Caco-2 (cell line): ENCODE results near the gene TBC1D8. TPM values are rescaled to one million over a fixed set of nuclear protein-coding genes. Genes with fewer than 3 reads are reported as not detected.

Experiments used
- BruUV-seq: library from RNA; stranded (reverse); fragments of 400-500 nt; replicated peaks from 2 replicates; lab custom pipeline; 2021; lab: Mats Ljungman, UMichigan
- CTCF ChIA-PET: fragments of 300-600 bp; sonication (Branson Sonifier 250); formaldehyde crosslinking; loops from one replicate; lab custom pipeline; 2022; ENCODE audit warnings: antibody characterized with exemption; lab: Charles Lee
- POLR2A ChIA-PET: fragments of 300-600 bp; sonication (Branson Sonifier 250); formaldehyde crosslinking; loops from one replicate; lab custom pipeline; 2022; ENCODE audit warnings: antibody characterized with exemption; lab: Charles Lee
- DNase-seq, 2 experiments: peaks; one replicate each; pipeline versions ENCODE4 v3.0.0 to v3.0.0-alpha.2; 2020 to 2022
- H3K27me3 ChIP-seq: replicated peaks from 2 replicates; pipeline ENCODE4 v1.6.0; 2011; ENCODE audit warnings: low read length; ENCODE audit not compliant: control insufficient read depth, insufficient read depth
- H3K36me3 ChIP-seq: 2 replicates; pipeline ENCODE4 v1.5.1; 2011; ENCODE audit warnings: low read length; ENCODE audit not compliant: control insufficient read depth, insufficient read depth
- H3K4me1 ChIP-seq: fragments of 250-450 bp; sonication (Bioruptor Pico); 2 replicates; pipeline ENCODE4 v1.5.1; 2020; ENCODE audit warnings: mild to moderate bottlenecking
- H3K4me3 ChIP-seq: 2 replicates; pipeline ENCODE4 v1.5.1; 2011; ENCODE audit warnings: low read depth, mild to moderate bottlenecking, control low read depth, low read length
- H3K9me3 ChIP-seq: fragments of 250-450 bp; sonication (Bioruptor Pico); 2 replicates; pipeline ENCODE4 v1.5.1; 2020; ENCODE audit warnings: mild to moderate bottlenecking, moderate library complexity
- H3K27ac Mint-ChIP-seq: one replicate; pipeline ENCODE4 v1.8.0; 2022; ENCODE audit warnings: mixed read lengths; ENCODE audit not compliant: unreplicated experiment
- H3K27me3 Mint-ChIP-seq: one replicate; pipeline ENCODE4 v1.8.0; 2022; ENCODE audit warnings: mixed read lengths; ENCODE audit not compliant: insufficient read depth, unreplicated experiment
- H3K36me3 Mint-ChIP-seq: one replicate; pipeline ENCODE4 v1.8.0; 2022; ENCODE audit warnings: mild to moderate bottlenecking, mixed read lengths; ENCODE audit not compliant: insufficient read depth, unreplicated experiment
- H3K4me1 Mint-ChIP-seq: one replicate; pipeline ENCODE4 v1.8.0; 2022; ENCODE audit warnings: low read depth, mixed read lengths; ENCODE audit not compliant: unreplicated experiment
- H3K4me3 Mint-ChIP-seq: one replicate; pipeline ENCODE4 v1.8.0; 2022; ENCODE audit warnings: mild to moderate bottlenecking, moderate library complexity, mixed read lengths; ENCODE audit not compliant: unreplicated experiment
- H3K9me3 Mint-ChIP-seq: one replicate; pipeline ENCODE4 v1.8.0; 2022; ENCODE audit warnings: mixed read lengths; ENCODE audit not compliant: unreplicated experiment
- intact Hi-C: fragments of 100-400 bp; cut with micrococcal nuclease; formaldehyde crosslinking; loops from one replicate; pipeline ENCODE4 v1.10.0; 2022; ENCODE audit not compliant: unreplicated experiment
- total RNA-seq: library from RNA; stranded (reverse); gene quantifications from 2 replicates; pipeline ENCODE4 v1.2.3, GENCODE V29; 2022
- TF ChIP-seq, protein P1 (sequence below), 2 experiments: fragments of 200-600 bp in 1 of 2; IDR thresholded peaks; 1 replicate in 1 of 2; 2 replicates in 1 of 2; pipeline versions ENCODE4 v1.5.1 to v1.8.0; 2011 to 2022; ENCODE audit warnings: antibody characterized with exemption in 1 of 2, control low read depth in 1 of 2, inconsistent platforms in 1 of 2, low read depth in 1 of 2, low read length in 1 of 2, mild to moderate bottlenecking in 1 of 2, moderate library complexity in 1 of 2; ENCODE audit not compliant: insufficient read depth in 1 of 2, severe bottlenecking in 1 of 2, unreplicated experiment in 1 of 2

The TBC1D8 gene
- total RNA-seq, 1 experiment from 2014 or later = 29.5 TPM

- H3K9me3 Mint-ChIP-seq = no peaks in the 10 kb centered on the region
- H3K4me3 ChIP-seq = no peak overlapping the region
- H3K4me1 ChIP-seq = peaks cover 6% of the 10 kb centered on the region; the same call in 1 of the 2 replicates
- H3K27me3 ChIP-seq = no peaks in the 10 kb centered on the region
- intact Hi-C loops = no loop called here
- CTCF ChIA-PET = no interaction called here
- TF ChIP-seq, protein P1, sequence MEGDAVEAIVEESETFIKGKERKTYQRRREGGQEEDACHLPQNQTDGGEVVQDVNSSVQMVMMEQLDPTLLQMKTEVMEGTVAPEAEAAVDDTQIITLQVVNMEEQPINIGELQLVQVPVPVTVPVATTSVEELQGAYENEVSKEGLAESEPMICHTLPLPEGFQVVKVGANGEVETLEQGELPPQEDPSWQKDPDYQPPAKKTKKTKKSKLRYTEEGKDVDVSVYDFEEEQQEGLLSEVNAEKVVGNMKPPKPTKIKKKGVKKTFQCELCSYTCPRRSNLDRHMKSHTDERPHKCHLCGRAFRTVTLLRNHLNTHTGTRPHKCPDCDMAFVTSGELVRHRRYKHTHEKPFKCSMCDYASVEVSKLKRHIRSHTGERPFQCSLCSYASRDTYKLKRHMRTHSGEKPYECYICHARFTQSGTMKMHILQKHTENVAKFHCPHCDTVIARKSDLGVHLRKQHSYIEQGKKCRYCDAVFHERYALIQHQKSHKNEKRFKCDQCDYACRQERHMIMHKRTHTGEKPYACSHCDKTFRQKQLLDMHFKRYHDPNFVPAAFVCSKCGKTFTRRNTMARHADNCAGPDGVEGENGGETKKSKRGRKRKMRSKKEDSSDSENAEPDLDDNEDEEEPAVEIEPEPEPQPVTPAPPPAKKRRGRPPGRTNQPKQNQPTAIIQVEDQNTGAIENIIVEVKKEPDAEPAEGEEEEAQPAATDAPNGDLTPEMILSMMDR (IDR thresholded peaks at IDR 0.05; ENCODE audit: insufficient read depth in 1 of 2, low read depth in 1 of 2, low read length in 1 of 2, severe bottlenecking in 1 of 2, unreplicated experiment in 1 of 2) = no peak
- H3K36me3 ChIP-seq = no peaks in the 10 kb centered on the region; the same call in 1 of the 2 replicates
- no peak for DNase-seq
- H3K27me3 Mint-ChIP-seq = no peaks in the 10 kb centered on the region
- no peak overlapping the region for H3K4me3 Mint-ChIP-seq
- POLR2A ChIA-PET = no interaction called here
- H3K9me3 ChIP-seq = no peaks in the 10 kb centered on the region
- H3K27ac Mint-ChIP-seq = no peak overlapping the region
- peaks cover 31% of the 10 kb centered on the region for H3K36me3 Mint-ChIP-seq
- BruUV-seq = no TSS peak
- H3K4me1 Mint-ChIP-seq = peaks cover 4% of the 10 kb centered on the region
Observed at GRCh38 chr2:101058386-101058785, 92.8 kb downstream of the TBC1D8 start.

DNA sequence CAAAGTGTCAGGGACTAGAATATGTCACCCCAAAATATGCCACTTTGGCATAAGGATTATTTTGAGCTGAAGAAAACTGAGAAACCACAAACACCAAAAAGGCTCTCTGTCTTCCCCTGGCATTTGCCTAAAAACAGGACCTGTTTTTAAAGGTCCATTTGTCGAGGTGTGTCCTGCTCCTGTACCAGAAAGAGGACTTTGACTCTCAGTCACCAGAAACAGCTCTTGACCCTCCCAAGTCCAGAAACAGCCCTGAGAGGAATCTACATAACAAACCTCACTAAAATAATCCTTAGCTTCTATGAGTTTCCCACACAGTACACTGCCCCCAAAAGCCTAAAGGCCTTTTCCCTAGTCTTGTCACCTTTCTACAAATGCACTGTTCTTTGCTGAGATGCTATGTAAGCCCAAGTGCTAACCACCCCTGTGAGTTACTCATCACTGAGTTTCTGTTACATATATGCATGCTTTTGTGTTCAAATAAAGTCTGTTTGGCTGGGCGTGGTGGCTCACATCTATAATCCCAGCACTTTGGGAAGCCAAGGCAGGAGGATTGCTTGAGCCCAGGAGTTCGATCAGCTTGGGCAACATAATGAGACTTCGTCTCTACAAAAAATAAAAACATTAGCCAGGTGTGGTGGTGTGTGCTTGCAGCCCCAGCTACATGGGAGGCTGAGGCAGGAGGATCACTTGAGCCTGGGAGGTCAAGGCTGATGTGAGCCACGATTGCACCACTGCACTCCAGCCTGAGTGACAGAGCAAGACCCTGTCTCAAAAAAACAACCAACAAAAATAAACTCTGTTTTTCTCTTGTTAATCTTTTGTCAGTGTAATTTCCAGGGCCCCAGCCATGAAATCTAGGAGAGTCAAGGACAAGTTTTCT lies 93.9 kb downstream of the TBC1D8 start:
- CTCF ChIA-PET = no interaction called here
- BruUV-seq = no TSS peak

GRCh38 chr2:101053117-101053516 lies 98.1 kb downstream of the TBC1D8 start:
- DNase-seq = no peak
- Mint-ChIP-seq H3K4me3 (no peak overlapping the region), H3K27me3 (no peaks in the 10 kb centered on the region), H3K4me1 (no peaks in the 10 kb centered on the region), H3K36me3 (peaks cover 46% of the 10 kb centered on the region), H3K9me3 (no peaks in the 10 kb centered on the region), H3K27ac (no peak overlapping the region)
- Histone ChIP-seq H3K4me1 (no peaks in the 10 kb centered on the region), H3K9me3 (no peaks in the 10 kb centered on the region), H3K27me3 (no peaks in the 10 kb centered on the region; the same call in 1 of the 2 replicates), H3K36me3 (no peaks in the 10 kb centered on the region; the same call in 1 of the 2 replicates), H3K4me3 (no peak overlapping the region)
- no TSS peak for BruUV-seq
- TF ChIP-seq, protein P1 (IDR thresholded peaks at IDR 0.05; ENCODE audit: insufficient read depth in 1 of 2, low read depth in 1 of 2, low read length in 1 of 2, severe bottlenecking in 1 of 2, unreplicated experiment in 1 of 2) = no peak
- CTCF ChIA-PET = no interaction called here
- intact Hi-C loops = no loop called here
- POLR2A ChIA-PET = no interaction called here

More for the DNA sequence above, 93.9 kb downstream of the TBC1D8 start:
- no peaks in the 10 kb centered on the region for H3K9me3 ChIP-seq
- Mint-ChIP-seq H3K4me3 (no peak overlapping the region), H3K27me3 (no peaks in the 10 kb centered on the region), H3K4me1 (no peaks in the 10 kb centered on the region), H3K36me3 (peaks cover 35% of the 10 kb centered on the region), H3K27ac (no peak overlapping the region), H3K9me3 (no peaks in the 10 kb centered on the region)
- H3K4me1 ChIP-seq = no peaks in the 10 kb centered on the region
- POLR2A ChIA-PET = no interaction called here
- DNase-seq = no peak
- TF ChIP-seq, protein P1 (IDR thresholded peaks at IDR 0.05; ENCODE audit: insufficient read depth in 1 of 2, low read depth in 1 of 2, low read length in 1 of 2, severe bottlenecking in 1 of 2, unreplicated experiment in 1 of 2) = no peak
- H3K27me3 ChIP-seq = no peaks in the 10 kb centered on the region; the same call in 1 of the 2 replicates
- H3K36me3 ChIP-seq = no peaks in the 10 kb centered on the region; the same call in 1 of the 2 replicates
- H3K4me3 ChIP-seq = no peak overlapping the region
- intact Hi-C loops = no loop called here
